GM18502 (cell line): ENCODE results near the gene KCNA2.
A peak's percentile ranks its signal among the peaks of the same experiment; 100 is the strongest.

Experiments
- ATAC-seq: cut with Tn5 transposase; IDR thresholded peaks from one replicate; pipeline ENCODE4 v1.9.1; 2021; ENCODE audit warnings: mild to moderate bottlenecking; ENCODE audit not compliant: unreplicated experiment, poor library complexity

Gene KCNA2

GRCh38 chr1:110576441-110576840 lies 29.7 kb downstream of the KCNA2 start:
- ATAC-seq = no peak

GRCh38 chr1:110573314-110573713 lies 32.8 kb downstream of the KCNA2 start:
- ATAC-seq = no peak

GRCh38 chr1:110572751-110573150 lies 33.4 kb downstream of the KCNA2 start:
- ATAC-seq = no peak

- ATAC-seq = no peak
Measured at GRCh38 chr1:110570901-110571300, 35.3 kb downstream of the KCNA2 start.

- no peak for ATAC-seq
Measured at GRCh38 chr1:110570307-110570706, 35.9 kb downstream of the KCNA2 start.

- no peak for ATAC-seq
Measured at GRCh38 chr1:110566836-110567235, 39.3 kb downstream of the KCNA2 start.

GRCh38 chr1:110565565-110565964 lies 40.6 kb downstream of the KCNA2 start:
- ATAC-seq = no peak

- ATAC-seq = no peak
Measured at GRCh38 chr1:110563089-110563488, 43.1 kb downstream of the KCNA2 start.

- no peak for ATAC-seq
Measured at GRCh38 chr1:110561596-110561995, 44.6 kb downstream of the KCNA2 start.

GRCh38 chr1:110559157-110559556 lies 47.0 kb downstream of the KCNA2 start:
- no peak for ATAC-seq

GRCh38 chr1:110557481-110557880 lies 48.7 kb downstream of the KCNA2 start:
- no peak for ATAC-seq

GRCh38 chr1:110556471-110556807 lies 49.7 kb downstream of the KCNA2 start:
- ATAC-seq = no peak

- ATAC-seq = no peak
Measured at GRCh38 chr1:110555807-110556470, 50.2 kb downstream of the KCNA2 start.

- peak; percentile 58 for ATAC-seq
Measured at GRCh38 chr1:110554871-110555801, 51.0 kb downstream of the KCNA2 start.

GRCh38 chr1:110551278-110551809 lies 54.8 kb downstream of the KCNA2 start:
- ATAC-seq = no peak

- ATAC-seq = no peak
Measured at GRCh38 chr1:110549831-110550230, 56.3 kb downstream of the KCNA2 start.

- no peak for ATAC-seq
Measured at GRCh38 chr1:110548381-110548780, 57.8 kb downstream of the KCNA2 start.

- no peak for ATAC-seq
Measured at GRCh38 chr1:110547017-110547416, 59.1 kb downstream of the KCNA2 start.

GRCh38 chr1:110545492-110545891 lies 60.7 kb downstream of the KCNA2 start:
- no peak for ATAC-seq

- ATAC-seq = no peak
Measured at GRCh38 chr1:110544753-110545152, 61.4 kb downstream of the KCNA2 start.
